Measurements from ENCODE around the gene DBH. TPM values are rescaled to one million over a fixed set of nuclear protein-coding genes. Genes with fewer than 3 reads are reported as not detected.

The DBH gene
- total and polyA plus RNA-seq, 10 of the 15 experiments (the other 5 are each of a cell fraction or from before 2014, with no cell fraction given) = not detected

GRCh38 chr9:133639613-133640012 is 3.5 kb downstream of the DBH start (continued):
- no peak for TF ChIP-seq PRDM15 (CRISPR knock-in tag; IDR thresholded peaks at IDR 0.05)

GRCh38 chr9:133640160-133640559 is 4.0 kb downstream of the DBH start:
- FAIRE-seq (no peak), ATAC-seq (no peak), DNase-seq (ENCODE audit: low read depth, low spot score) (no peak)
- RAD21 ChIA-PET (ENCODE audit: unreplicated experiment) = no interaction called here
- intact Hi-C loops (cut with micrococcal nuclease; ENCODE audit: unreplicated experiment) = no loop called here
- CTCF ChIA-PET = interaction anchor here (1.3 kb wide), 1 partner anchor 13 kb away, joined by 3 read pairs; no protein-coding TSS in a partner anchor
- no peak overlapping the region for H3K27ac ChIP-seq (ENCODE audit: control insufficient read depth, insufficient read depth)
- H4K20me1 ChIP-seq (ENCODE audit: control insufficient read depth, insufficient read depth) = no peaks in the 10 kb centered on the region
- H3K4me2 ChIP-seq (ENCODE audit: control insufficient read depth, insufficient read depth) = no peak overlapping the region
- SMC1A ChIA-PET (ENCODE audit: uncharacterized antibody, unreplicated experiment) = no interaction called here
- 3% methylated on average over 7 of the region's 7 CpGs for WGBS (ENCODE audit: insufficient coverage, insufficient replicate concordance, low lambda C conversion rate, missing lambda C conversion rate)
- BruUV-seq (replicated peaks) = no TSS peak
- no peak overlapping the region for H3K4me3 ChIP-seq
- no peaks in the 10 kb centered on the region for H3K9me3 ChIP-seq (replicated peaks; ENCODE audit: control insufficient read depth, insufficient read depth, low read length)
- H3K27me3 ChIP-seq (replicated peaks in 1 of 2; ENCODE audit: control insufficient read depth in 2 of 2, insufficient read depth in 2 of 2, low read length in 1 of 2) = peaks cover 0 to 2% of the 10 kb centered on the region in 2 experiments; a peak in 3 of 4 replicates
- H3K9ac ChIP-seq (ENCODE audit: control insufficient read depth, insufficient read depth, low read length) = no peak overlapping the region
- POLR2A ChIA-PET = interaction anchor here (0.6 kb wide), 1 partner anchor 90 kb away, joined by 3 read pairs; no protein-coding TSS in a partner anchor
- no peaks in the 10 kb centered on the region for H3K4me1 ChIP-seq (ENCODE audit: control insufficient read depth, insufficient read depth, low read length)
- no peak overlapping the region for H2AFZ ChIP-seq (ENCODE audit: control insufficient read depth, low read depth, low read length)
- no peaks in the 10 kb centered on the region for H3K79me2 ChIP-seq (ENCODE audit: control insufficient read depth, insufficient read depth, low read length)
- no peaks in the 10 kb centered on the region for H3K36me3 ChIP-seq (ENCODE audit: control insufficient read depth in 2 of 2, insufficient read depth in 2 of 2, low read length in 1 of 2)
- in situ Hi-C loops (cut with MboI) = no loop called here
- TF ChIP-seq TAF1 (IDR thresholded peaks at IDR 0.05; ENCODE audit: borderline replicate concordance, low read depth, low read length) (no peak), ATF7 (IDR thresholded peaks at IDR 0.05; ENCODE audit: low read depth) (no peak), ZNF687 (IDR thresholded peaks at IDR 0.05) (no peak), STAT3 (IDR thresholded peaks at IDR 0.05; ENCODE audit: low read depth, low read length) (no peak), USF1 (IDR thresholded peaks at IDR 0.05; ENCODE audit: borderline replicate concordance, extremely low read length, insufficient read depth, low read depth, low read length) (no peak), SREBF2 (IDR thresholded peaks at IDR 0.05; ENCODE audit: low read length) (no peak), POLR2AphosphoS5 (IDR thresholded peaks at IDR 0.05; ENCODE audit: low read length) (no peak), IKZF2 (IDR thresholded peaks at IDR 0.05) (no peak), PAX8 (IDR thresholded peaks at IDR 0.05) (no peak), JUND (IDR thresholded peaks at IDR 0.05; ENCODE audit: low read depth, low read length) (no peak)
